ENCODE data around the gene HACD3. TPM values are rescaled to one million over a fixed set of nuclear protein-coding genes. Genes with fewer than 3 reads are reported as not detected.

HACD3 gene
- 10 to 100 TPM; 22.8 to 25.2 TPM for total RNA-seq
- 10 to 100 TPM; 26.1 to 31.6 (median 30.6) TPM for polyA plus RNA-seq
- 18.7 to 102 (median 53.2) reads per million in 6 experiments for total RNA-seq

- H3K27me3 Mint-ChIP-seq = no peaks in the 10 kb centered on the region
- POLR2A ChIA-PET = interaction anchor here (0.6 to 2.4 kb wide), 7 partner anchors 9 to 282 kb away, joined by 3 to 11 read pairs (median 4); partner anchors contain the start of gene INTS14
- no peaks in the 10 kb centered on the region for H3K9me3 Mint-ChIP-seq
- DNase-seq (peak; percentile 79 to 96 (median 88)), ATAC-seq (peak; percentile 95 to 98)
- peak within 1 kb of the TSS; percentile 79 to 93 (median 88) for H3K4me3 Mint-ChIP-seq
- peaks cover 0 to 7% (median 0%) of the 10 kb centered on the region in 3 donors for H3K36me3 Mint-ChIP-seq
- H3K4me1 Mint-ChIP-seq = peaks cover 19 to 44% (median 37%) of the 10 kb centered on the region in 4 donors
- peak within 1 kb of the TSS; percentile 85 to 96 (median 92) for H3K27ac Mint-ChIP-seq
Measured at GRCh38 chr15:65530318-65531111, at the start of gene HACD3. Gene HACD3, plus strand, starts transcription at chr15:65530463. Its CDS starts 169 bp downstream, at chr15:65530632.

GRCh38 chr15:65484876-65485275 lies 45.4 kb upstream of the HACD3 start:
- ATAC-seq (no peak), DNase-seq (no peak)
- Mint-ChIP-seq H3K27ac (no peak overlapping the region), H3K27me3 (no peaks in the 10 kb centered on the region), H3K4me3 (no peak overlapping the region), H3K36me3 (peaks cover 0 to 83% (median 12%) of the 10 kb centered on the region in 3 donors), H3K4me1 (no peaks in the 10 kb centered on the region), H3K9me3 (no peaks in the 10 kb centered on the region)
- POLR2A ChIA-PET = no interaction called here

- Mint-ChIP-seq H3K9me3 (no peaks in the 10 kb centered on the region), H3K4me3 (no peak overlapping the region), H3K36me3 (peaks cover 0 to 83% (median 6%) of the 10 kb centered on the region in 3 donors), H3K27me3 (no peaks in the 10 kb centered on the region), H3K4me1 (peaks cover 2 to 12% (median 10%) of the 10 kb centered on the region in 4 donors), H3K27ac (peak overlapping the region in 1 of 10 donors; percentile 43)
- DNase-seq (no peak), ATAC-seq (no peak)
- POLR2A ChIA-PET = no interaction called here
Measured at GRCh38 chr15:65494076-65494475, 36.2 kb upstream of the HACD3 start.

- Mint-ChIP-seq H3K4me1 (peaks cover 5 to 43% (median 31%) of the 10 kb centered on the region in 4 donors), H3K27me3 (no peaks in the 10 kb centered on the region), H3K4me3 (no peak overlapping the region), H3K27ac (peak overlapping the region in 4 of 10 donors; percentile 3 to 85 (median 25)), H3K36me3 (peaks cover 0 to 81% (median 3%) of the 10 kb centered on the region in 3 donors), H3K9me3 (no peaks in the 10 kb centered on the region)
- DNase-seq = no peak
- POLR2A ChIA-PET = interaction anchor here (0.6 kb wide), 1 partner anchor 9 kb away, joined by 3 read pairs; no protein-coding TSS in a partner anchor
- ATAC-seq = no peak
Measured at GRCh38 chr15:65509321-65509720, 20.9 kb upstream of the HACD3 start.

- Mint-ChIP-seq H3K36me3 (peaks cover 0 to 66% (median 3%) of the 10 kb centered on the region in 3 donors), H3K27me3 (no peaks in the 10 kb centered on the region), H3K27ac (peak overlapping the region in 6 of 10 donors; percentile 6 to 93 (median 34)), H3K4me3 (no peak overlapping the region), H3K9me3 (no peaks in the 10 kb centered on the region), H3K4me1 (peaks cover 13 to 71% (median 49%) of the 10 kb centered on the region in 4 donors)
- no peak for ATAC-seq
- POLR2A ChIA-PET = interaction anchor here (0.7 kb wide), 1 partner anchor 99 kb away, joined by 3 read pairs; the partner anchor contains the start of gene INTS14
- DNase-seq = no peak
Measured at GRCh38 chr15:65512189-65512588, 18.1 kb upstream of the HACD3 start.

GRCh38 chr15:65512807-65513416 lies 17.4 kb upstream of the HACD3 start:
- POLR2A ChIA-PET = interaction anchor here (0.7 to 1.6 kb wide), 2 partner anchors 8 to 98 kb away, joined by 3 to 4 read pairs; partner anchors contain the start of gene INTS14
- ATAC-seq (no peak), DNase-seq (peak in 2 of 10 donors; percentile 5 to 44)
- peak overlapping the region in 8 of 10 donors; percentile 6 to 93 (median 60) for H3K27ac Mint-ChIP-seq
- peaks cover 13 to 76% (median 53%) of the 10 kb centered on the region in 4 donors for H3K4me1 Mint-ChIP-seq
- no peaks in the 10 kb centered on the region for H3K9me3 Mint-ChIP-seq
- H3K36me3 Mint-ChIP-seq = peaks cover 0 to 60% (median 3%) of the 10 kb centered on the region in 3 donors
- no peaks in the 10 kb centered on the region for H3K27me3 Mint-ChIP-seq
- peak overlapping the region in 3 of 10 donors; percentile 10 to 73 (median 39) for H3K4me3 Mint-ChIP-seq

- H3K27me3 Mint-ChIP-seq = no peaks in the 10 kb centered on the region
Measured at GRCh38 chr15:65516997-65517865, 13.0 kb upstream of the HACD3 start, which contains the start of gene DPP8. Gene DPP8, minus strand, starts transcription at chr15:65517689. Its CDS starts 5,136 bp downstream, at chr15:65512553.

GRCh38 chr15:65517866-65518207 lies 12.4 kb upstream of the HACD3 start:
- Mint-ChIP-seq H3K27me3 (peaks cover 0 to under 1% (median 0%) of the 10 kb centered on the region in 5 donors), H3K36me3 (peaks cover 0 to 19% (median 0%) of the 10 kb centered on the region in 3 donors), H3K4me1 (peaks cover 9 to 47% (median 38%) of the 10 kb centered on the region in 4 donors), H3K9me3 (no peaks in the 10 kb centered on the region), H3K4me3 (peak overlapping the region; percentile 86 to 100 (median 95)), H3K27ac (peak overlapping the region; percentile 79 to 99 (median 93))
- DNase-seq = no peak
- no peak for ATAC-seq
- POLR2A ChIA-PET = interaction anchor here (0.7 to 2.0 kb wide), 2 partner anchors 28 to 351 kb away, joined by 3 to 10 read pairs; partner anchors contain the start of gene RAB11A

More at GRCh38 chr15:65516997-65517865, 13.0 kb upstream of the HACD3 start, which contains the start of gene DPP8:
- H3K27ac Mint-ChIP-seq = peak within 1 kb of the TSS; percentile 79 to 99 (median 93)
- H3K36me3 Mint-ChIP-seq = peaks cover 0 to 25% (median 0%) of the 10 kb centered on the region in 3 donors
- no peaks in the 10 kb centered on the region for H3K9me3 Mint-ChIP-seq
- POLR2A ChIA-PET = interaction anchor here (0.5 to 2.0 kb wide), 16 partner anchors 7 to 1389 kb away, joined by 3 to 11 read pairs (median 3); partner anchors contain the start of genes HACD3, INTS14, PPIB and RAB11A
- DNase-seq (peak; percentile 86 to 95 (median 93)), ATAC-seq (peak; percentile 94)
- peaks cover 9 to 53% (median 41%) of the 10 kb centered on the region in 4 donors for H3K4me1 Mint-ChIP-seq
- peak within 1 kb of the TSS; percentile 86 to 100 (median 95) for H3K4me3 Mint-ChIP-seq

GRCh38 chr15:65518633-65519285 lies 11.5 kb upstream of the HACD3 start:
- peak overlapping the region in 1 of 10 donors; percentile 48 for H3K27ac Mint-ChIP-seq

GRCh38 chr15:65521350-65521749 lies 8.9 kb upstream of the HACD3 start:
- no peak for DNase-seq
- POLR2A ChIA-PET = no interaction called here
- peaks cover 5 to 13% (median 13%) of the 10 kb centered on the region in 4 donors for H3K4me1 Mint-ChIP-seq
- no peaks in the 10 kb centered on the region for H3K9me3 Mint-ChIP-seq
- H3K36me3 Mint-ChIP-seq = no peaks in the 10 kb centered on the region
- H3K27me3 Mint-ChIP-seq = peaks cover 0 to 4% (median 0%) of the 10 kb centered on the region in 5 donors
- no peak for ATAC-seq
- H3K4me3 Mint-ChIP-seq = peak overlapping the region in 1 of 10 donors; percentile 54
- no peak overlapping the region for H3K27ac Mint-ChIP-seq

More at GRCh38 chr15:65518633-65519285, 11.5 kb upstream of the HACD3 start:
- H3K9me3 Mint-ChIP-seq = no peaks in the 10 kb centered on the region
- DNase-seq (no peak), ATAC-seq (no peak)
- H3K4me3 Mint-ChIP-seq = peak overlapping the region in 1 of 10 donors; percentile 6
- H3K4me1 Mint-ChIP-seq = peaks cover 8 to 38% (median 31%) of the 10 kb centered on the region in 4 donors
- peaks cover 0 to 2% (median 0%) of the 10 kb centered on the region in 5 donors for H3K27me3 Mint-ChIP-seq
- POLR2A ChIA-PET = interaction anchor here (0.6 to 1.0 kb wide), 2 partner anchors 10 to 92 kb away, joined by 3 read pairs; partner anchors contain the start of gene INTS14
- H3K36me3 Mint-ChIP-seq = peaks cover 0 to 9% (median 0%) of the 10 kb centered on the region in 3 donors

GRCh38 chr15:65524226-65524625 lies 6.0 kb upstream of the HACD3 start:
- ATAC-seq (no peak), DNase-seq (no peak)
- H3K4me3 Mint-ChIP-seq = no peak overlapping the region
- no peaks in the 10 kb centered on the region for H3K36me3 Mint-ChIP-seq
- H3K9me3 Mint-ChIP-seq = no peaks in the 10 kb centered on the region
- H3K4me1 Mint-ChIP-seq = peaks cover 0 to 4% (median under 1%) of the 10 kb centered on the region in 4 donors
- POLR2A ChIA-PET = interaction anchor here (0.7 kb wide), 1 partner anchor 8 kb away, joined by 3 read pairs; no protein-coding TSS in a partner anchor
- H3K27me3 Mint-ChIP-seq = peaks cover 0 to 4% (median 0%) of the 10 kb centered on the region in 5 donors
- H3K27ac Mint-ChIP-seq = no peak overlapping the region
